ENCODE results near the gene AOX1. TPM values are rescaled to one million over a fixed set of nuclear protein-coding genes. Genes with fewer than 3 reads are reported as not detected.
"Not testable (repeated sequence)": the region's sequence is repeated elsewhere in the genome, so short reads cannot be mapped to it uniquely, and the experiment has no call there.

The AOX1 gene
- total RNA-seq, 1 donor from 2014 or later = 36.7 TPM

- H3K27ac ChIP-seq = no peak overlapping the region
- intact Hi-C loops (cut with DNase I) = no loop called here
- H3K27me3 ChIP-seq (ENCODE audit: low read depth) = no peaks in the 10 kb centered on the region
- DNase-seq = no peak
- TF ChIP-seq, protein P1, sequence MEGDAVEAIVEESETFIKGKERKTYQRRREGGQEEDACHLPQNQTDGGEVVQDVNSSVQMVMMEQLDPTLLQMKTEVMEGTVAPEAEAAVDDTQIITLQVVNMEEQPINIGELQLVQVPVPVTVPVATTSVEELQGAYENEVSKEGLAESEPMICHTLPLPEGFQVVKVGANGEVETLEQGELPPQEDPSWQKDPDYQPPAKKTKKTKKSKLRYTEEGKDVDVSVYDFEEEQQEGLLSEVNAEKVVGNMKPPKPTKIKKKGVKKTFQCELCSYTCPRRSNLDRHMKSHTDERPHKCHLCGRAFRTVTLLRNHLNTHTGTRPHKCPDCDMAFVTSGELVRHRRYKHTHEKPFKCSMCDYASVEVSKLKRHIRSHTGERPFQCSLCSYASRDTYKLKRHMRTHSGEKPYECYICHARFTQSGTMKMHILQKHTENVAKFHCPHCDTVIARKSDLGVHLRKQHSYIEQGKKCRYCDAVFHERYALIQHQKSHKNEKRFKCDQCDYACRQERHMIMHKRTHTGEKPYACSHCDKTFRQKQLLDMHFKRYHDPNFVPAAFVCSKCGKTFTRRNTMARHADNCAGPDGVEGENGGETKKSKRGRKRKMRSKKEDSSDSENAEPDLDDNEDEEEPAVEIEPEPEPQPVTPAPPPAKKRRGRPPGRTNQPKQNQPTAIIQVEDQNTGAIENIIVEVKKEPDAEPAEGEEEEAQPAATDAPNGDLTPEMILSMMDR (IDR thresholded peaks at IDR 0.05) = no peak
- ATAC-seq = no peak
- no peaks in the 10 kb centered on the region for H3K9me3 ChIP-seq
- no peaks in the 10 kb centered on the region for H3K4me1 ChIP-seq
- no peak overlapping the region for H3K4me3 ChIP-seq
- H3K36me3 ChIP-seq = peaks cover 6% of the 10 kb centered on the region
These were observed 54.4 kb downstream of the AOX1 start for GRCh38 chr2:200640176-200640575.

GRCh38 chr2:200640901-200641300 is 55.1 kb downstream of the AOX1 start:
- Histone ChIP-seq H3K27me3 (ENCODE audit: low read depth) (no peaks in the 10 kb centered on the region), H3K4me1 (no peaks in the 10 kb centered on the region), H3K4me3 (no peak overlapping the region), H3K36me3 (peaks cover 6% of the 10 kb centered on the region), H3K9me3 (no peaks in the 10 kb centered on the region), H3K27ac (no peak overlapping the region)
- intact Hi-C loops (cut with DNase I) = no loop called here
- TF ChIP-seq, protein P1 (IDR thresholded peaks at IDR 0.05) = no peak
- DNase-seq = no peak
- no peak for ATAC-seq

DNA sequence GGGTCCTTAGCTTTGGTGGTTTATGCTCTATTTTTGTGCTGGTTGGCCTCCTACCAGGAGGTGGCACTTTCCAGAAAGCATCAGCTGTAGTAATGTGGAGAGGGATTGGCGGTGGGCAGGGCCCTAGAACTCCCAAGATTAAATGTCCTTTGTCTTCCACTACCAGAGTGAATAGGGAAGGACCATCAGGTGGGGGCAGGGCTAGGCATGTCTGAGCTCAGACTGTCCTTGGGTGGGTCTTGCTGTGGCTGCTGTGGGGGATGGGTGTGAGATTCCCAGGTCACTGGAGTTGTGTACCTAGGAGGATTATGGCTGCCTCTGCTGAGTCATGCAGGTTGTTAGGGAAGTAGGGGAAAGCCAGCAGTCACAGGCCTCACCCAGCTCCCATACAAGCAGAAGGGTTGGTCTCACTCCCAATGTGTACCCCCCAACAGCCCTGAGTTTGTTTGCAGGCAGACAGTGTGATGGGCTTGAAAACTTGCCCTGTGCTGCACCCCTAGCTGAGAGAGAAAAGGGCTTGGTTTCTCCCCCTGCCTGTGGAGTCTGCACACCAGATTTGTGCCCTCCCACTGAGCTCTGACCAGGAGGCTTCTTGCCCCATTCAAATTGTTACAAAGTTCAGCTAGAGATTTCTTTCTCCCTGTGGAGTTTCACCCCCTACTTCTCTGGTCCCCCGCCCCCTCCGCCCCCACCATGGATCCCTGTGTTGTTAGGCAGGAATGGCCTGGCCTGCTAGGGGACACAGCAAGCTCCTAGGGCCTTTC is 62.9 kb downstream of the AOX1 start:
- H3K36me3 ChIP-seq; intact Hi-C loops (cut with DNase I); H3K4me3 ChIP-seq; ATAC-seq; H3K27me3 ChIP-seq (ENCODE audit: low read depth); H3K27ac ChIP-seq; DNase-seq; H3K4me1 ChIP-seq; H3K9me3 ChIP-seq: not testable (repeated sequence)

DNA sequence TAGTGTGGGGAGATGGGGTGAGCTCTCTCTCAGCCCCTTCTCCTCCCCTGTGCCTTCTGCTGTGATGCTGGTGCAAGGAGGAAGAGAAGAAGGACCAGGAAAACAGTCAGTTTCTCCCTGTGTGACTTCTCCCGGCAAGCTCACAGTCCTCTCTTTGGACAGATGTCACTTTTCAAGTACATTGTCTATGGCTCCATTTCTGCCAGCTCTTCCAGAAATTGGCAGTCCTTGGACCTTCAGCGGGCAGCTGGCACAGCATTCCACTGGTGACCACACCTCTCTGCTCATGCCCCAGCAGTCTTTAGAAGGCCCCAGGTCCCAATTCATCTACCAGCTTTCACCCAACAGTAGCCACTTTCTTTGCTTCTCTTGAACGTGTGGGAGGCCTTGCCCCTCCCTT is 63.9 kb downstream of the AOX1 start:
- Histone ChIP-seq H3K27ac (no peak overlapping the region), H3K27me3 (ENCODE audit: low read depth) (no peaks in the 10 kb centered on the region), H3K36me3 (peaks cover 5% of the 10 kb centered on the region), H3K4me1 (no peaks in the 10 kb centered on the region), H3K4me3 (no peak overlapping the region), H3K9me3 (no peaks in the 10 kb centered on the region)
- TF ChIP-seq, protein P1 (IDR thresholded peaks at IDR 0.05) = no peak
- intact Hi-C loops (cut with DNase I) = no loop called here
- DNase-seq = no peak
- ATAC-seq = no peak

DNA sequence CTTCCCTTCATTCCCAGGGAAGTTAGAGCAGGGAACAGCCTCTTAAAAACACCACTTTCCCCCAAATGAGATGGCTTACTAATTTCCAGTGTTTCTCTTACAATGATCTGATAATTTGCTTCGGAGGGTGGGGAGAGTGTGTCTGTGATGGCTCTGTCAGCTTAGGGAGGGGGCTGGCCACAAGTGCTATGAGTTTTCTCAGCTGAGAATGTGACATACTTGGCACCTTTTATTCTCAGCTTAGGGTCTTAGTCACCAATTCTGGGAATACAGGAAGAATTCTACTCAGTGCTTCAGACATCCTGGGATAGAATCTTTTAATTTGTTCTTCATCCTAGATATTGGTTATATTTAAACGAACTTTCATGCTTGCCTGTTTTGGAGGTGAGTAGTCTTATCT is 64.4 kb downstream of the AOX1 start:
- Histone ChIP-seq H3K4me1 (no peaks in the 10 kb centered on the region), H3K27me3 (ENCODE audit: low read depth) (no peaks in the 10 kb centered on the region), H3K9me3 (no peaks in the 10 kb centered on the region), H3K27ac (no peak overlapping the region), H3K36me3 (peaks cover 5% of the 10 kb centered on the region), H3K4me3 (no peak overlapping the region)
- no peak for ATAC-seq
- TF ChIP-seq, protein P1 (IDR thresholded peaks at IDR 0.05) = no peak
- intact Hi-C loops (cut with DNase I) = no loop called here
- no peak for DNase-seq

GRCh38 chr2:200652158-200652557 is 66.3 kb downstream of the AOX1 start:
- no peaks in the 10 kb centered on the region for H3K27me3 ChIP-seq (ENCODE audit: low read depth)
- no peak overlapping the region for H3K27ac ChIP-seq
- DNase-seq (no peak), ATAC-seq (no peak)
- TF ChIP-seq, protein P1 (IDR thresholded peaks at IDR 0.05) = no peak
- peaks cover 5% of the 10 kb centered on the region for H3K36me3 ChIP-seq
- H3K4me1 ChIP-seq = no peaks in the 10 kb centered on the region
- no peaks in the 10 kb centered on the region for H3K9me3 ChIP-seq
- intact Hi-C loops (cut with DNase I) = no loop called here
- no peak overlapping the region for H3K4me3 ChIP-seq
